GM19239 (cell line): ENCODE data around the gene SCD5.
A peak's percentile ranks its signal among the peaks of the same experiment; 100 is the strongest.

Source experiments
- DNase-seq: peaks from one replicate; pipeline ENCODE4 v3.0.0; 2011; ENCODE audit warnings: low spot score; ENCODE audit not compliant: insufficient read length
- FAIRE-seq: peaks from 2 replicates; lab custom pipeline; 2011; peaks lifted over from hg19 to GRCh38; lab: Jason Lieb, UNC

The SCD5 gene

GRCh38 chr4:82739287-82740190 lies 59.1 kb downstream of the SCD5 start:
- DNase-seq, result peak; percentile 81
- peak; percentile 79 for FAIRE-seq

GRCh38 chr4:82737354-82737753 lies 61.2 kb downstream of the SCD5 start:
- DNase-seq (no peak), FAIRE-seq (no peak)

GRCh38 chr4:82733636-82734035 lies 65.0 kb downstream of the SCD5 start:
- FAIRE-seq (no peak), DNase-seq (no peak)

GRCh38 chr4:82728301-82728700 lies 70.3 kb downstream of the SCD5 start:
- DNase-seq, result no peak
- no peak for FAIRE-seq

GRCh38 chr4:82726596-82726995 lies 72.0 kb downstream of the SCD5 start:
- no peak for DNase-seq
- FAIRE-seq, result no peak

GRCh38 chr4:82721819-82722423 lies 76.7 kb downstream of the SCD5 start:
- FAIRE-seq, result peak; percentile 21

GRCh38 chr4:82718162-82718940 lies 80.2 kb downstream of the SCD5 start:
- FAIRE-seq (no peak), DNase-seq (no peak)

More at GRCh38 chr4:82721819-82722423, 76.7 kb downstream of the SCD5 start:
- no peak for DNase-seq

- FAIRE-seq, result no peak
- DNase-seq, result no peak
These were observed 82.6 kb downstream of the SCD5 start for GRCh38 chr4:82715731-82716617.

GRCh38 chr4:82713856-82714255 lies 84.7 kb downstream of the SCD5 start:
- no peak for FAIRE-seq
- DNase-seq, result no peak

GRCh38 chr4:82712561-82712960 lies 86.0 kb downstream of the SCD5 start:
- DNase-seq (no peak), FAIRE-seq (no peak)

GRCh38 chr4:82711158-82711785 lies 87.3 kb downstream of the SCD5 start:
- DNase-seq, result no peak
- FAIRE-seq, result no peak

- no peak for DNase-seq
- no peak for FAIRE-seq
These were observed 88.2 kb downstream of the SCD5 start for GRCh38 chr4:82710197-82710929.

GRCh38 chr4:82708982-82709381 lies 89.6 kb downstream of the SCD5 start:
- DNase-seq (no peak), FAIRE-seq (no peak)

GRCh38 chr4:82706349-82707000 lies 92.1 kb downstream of the SCD5 start:
- FAIRE-seq, result no peak
- no peak for DNase-seq

- DNase-seq (no peak), FAIRE-seq (no peak)
These were observed 92.7 kb downstream of the SCD5 start for GRCh38 chr4:82705928-82706300.

GRCh38 chr4:82705169-82705927 lies 93.2 kb downstream of the SCD5 start:
- FAIRE-seq (no peak), DNase-seq (no peak)

GRCh38 chr4:82704156-82704555 lies 94.4 kb downstream of the SCD5 start:
- DNase-seq (no peak), FAIRE-seq (no peak)

- FAIRE-seq (no peak), DNase-seq (no peak)
These were observed 100.2 kb downstream of the SCD5 start for GRCh38 chr4:82698412-82698811.
